K562 (cell line): Measurements from ENCODE around the gene TEAD3. TPM values are rescaled to one million over a fixed set of nuclear protein-coding genes. Genes with fewer than 3 reads are reported as not detected.
A peak's percentile ranks its signal among the peaks of the same experiment; 100 is the strongest.

Experiments used
- CEBPG ChIP-seq, 3 experiments: fragments of 200-800 bp in 1 of 3; sonication (Bioruptor generic) in 1 of 3; sonication (generic) in 1 of 3; formaldehyde crosslinking in 1 of 3; IDR thresholded peaks in 2 of 3; conservative IDR thresholded peaks in 1 of 3; 2 replicates each; pipeline versions ENCODE4 v1.6.1 to v1.8.0; 2016 to 2022; ENCODE audit warnings: missing compliant biosample characterization in 2 of 3, missing genetic modification characterization in 2 of 3, mild to moderate bottlenecking in 1 of 3, missing genetic modification reagents in 1 of 3
- EP400 ChIP-seq: fragments of 450-650 bp; IDR thresholded peaks from 2 replicates; pipeline ENCODE4 v1.6.1; 2017; ENCODE audit warnings: antibody characterized with exemption, mild to moderate bottlenecking, moderate library complexity
- FOXM1 ChIP-seq, 2 experiments: fragments of 450-650 bp in 1 of 2; sonication (generic) in 1 of 2; formaldehyde crosslinking in 1 of 2; IDR thresholded peaks; 2 replicates each; pipeline versions ENCODE4 v1.6.1 to v1.9.0; 2017 to 2022; ENCODE audit warnings: low read depth in 2 of 2, mild to moderate bottlenecking in 2 of 2, missing genetic modification reagents in 1 of 2, moderate library complexity in 1 of 2
- HCFC1 ChIP-seq: IDR thresholded peaks from 2 replicates; pipeline ENCODE4 v1.6.1; 2012; ENCODE audit warnings: low read depth, low read length, improper control_type of control experiment
- KAT7 ChIP-seq: sonication (generic); formaldehyde crosslinking; IDR thresholded peaks from 2 replicates; pipeline ENCODE4 v1.8.0; 2022; ENCODE audit warnings: missing genetic modification reagents, mild to moderate bottlenecking, borderline replicate concordance
- MTA3 ChIP-seq: fragments of 450-650 bp; formaldehyde crosslinking; IDR thresholded peaks from 2 replicates; pipeline ENCODE4 v1.6.1; 2017; ENCODE audit warnings: mild to moderate bottlenecking, borderline replicate concordance
- RAD51 ChIP-seq: fragments of 450-650 bp; IDR thresholded peaks from 2 replicates; pipeline ENCODE4 v1.7.1; 2016; ENCODE audit warnings: low read depth, mild to moderate bottlenecking, borderline replicate concordance
- SP1 ChIP-seq: sonication (generic); formaldehyde crosslinking; IDR thresholded peaks from 2 replicates; pipeline ENCODE4 v1.8.1; 2022; ENCODE audit warnings: mild to moderate bottlenecking, missing genetic modification reagents
- SREBF2 ChIP-seq: sonication (generic); formaldehyde crosslinking; IDR thresholded peaks from 2 replicates; pipeline ENCODE4 v1.4.0; 2020; ENCODE audit warnings: mild to moderate bottlenecking, missing genetic modification reagents
- XRCC5 ChIP-seq: fragments of 200-400 bp; formaldehyde crosslinking; IDR thresholded peaks from 2 replicates; pipeline ENCODE4 v1.6.1; 2017; ENCODE audit warnings: low read depth, mild to moderate bottlenecking, low read length
- ZC3H11A ChIP-seq: IDR thresholded peaks from 2 replicates; pipeline ENCODE4 v1.6.1; 2012; ENCODE audit warnings: low read depth, low read length, improper control_type of control experiment
- ZNF12 ChIP-seq: sonication (generic); formaldehyde crosslinking; IDR thresholded peaks from 2 replicates; pipeline ENCODE4 v1.4.0; 2020; ENCODE audit warnings: mild to moderate bottlenecking, missing genetic modification reagents
- ZNF408 ChIP-seq: fragments of 250-450 bp; sonication (Bioruptor Pico); IDR thresholded peaks from 2 replicates; pipeline ENCODE4 v1.4.0; 2020; ENCODE audit warnings: low read depth, mild to moderate bottlenecking, moderate library complexity
- ZNF511 ChIP-seq: sonication (generic); formaldehyde crosslinking; IDR thresholded peaks from 2 replicates; pipeline ENCODE4 v1.8.0; 2022; ENCODE audit warnings: mild to moderate bottlenecking, missing genetic modification reagents
- polyA plus RNA-seq, 8 experiments: library from polyadenylated mRNA; depleted of rRNA in 4 of 8; stranded (reverse) in 5 of 8; unstranded in 3 of 8; fragments of >200 nt; fragmentation: Nextera tagmentation in 2 of 8; fragmentation: Illumina TruSeq in 1 of 8; extraction: Ambion mirVana in 2 of 8; extraction: Trizol in 1 of 8; gene quantifications; 2 replicates each; pipeline versions ENCODE4 v1.2.1 to v1.2.3, GENCODE V29; 2011 to 2014; ENCODE audit warnings: inconsistent platforms in 1 of 8, missing spikeins in 1 of 8
- total RNA-seq, 7 experiments: library from RNA; depleted of rRNA in 6 of 7; stranded (reverse); fragments of >200 nt in 6 of 7; fragmentation: Illumina TruSeq in 2 of 7; extraction: Trizol in 2 of 7; gene quantifications; 2 replicates each; pipeline versions ENCODE4 v1.2.1 to v1.2.3, GENCODE V29; 2011 to 2021; ENCODE audit warnings: low replicate concordance in 1 of 7
- TF ChIP-seq, protein P1 (sequence below): fragments of 200-800 bp; sonication (Bioruptor generic); IDR thresholded peaks from 2 replicates; pipeline ENCODE4 v1.6.1; 2017; ENCODE audit warnings: missing genetic modification characterization, missing compliant biosample characterization
- TF ChIP-seq, protein P2 (sequence below): sonication (generic); formaldehyde crosslinking; IDR thresholded peaks from 2 replicates; pipeline ENCODE4 v1.8.1; 2023; ENCODE audit warnings: mild to moderate bottlenecking, missing genetic modification reagents
- TF ChIP-seq, protein P3 (sequence below): fragments of 450-650 bp; formaldehyde crosslinking; IDR thresholded peaks from 2 replicates; pipeline ENCODE4 v1.4.0; 2022; ENCODE audit warnings: missing genetic modification characterization
- TF ChIP-seq, protein P4 (sequence below), 3 experiments: fragments of 200-800 bp in 1 of 3; sonication (Bioruptor generic) in 1 of 3; sonication (generic) in 1 of 3; formaldehyde crosslinking in 1 of 3; IDR thresholded peaks; 2 replicates each; pipeline versions ENCODE4 v1.6.1 to v1.8.0; 2016 to 2022; ENCODE audit warnings: mild to moderate bottlenecking in 2 of 3, missing compliant biosample characterization in 2 of 3, missing genetic modification characterization in 2 of 3, missing genetic modification reagents in 1 of 3
- TF ChIP-seq, protein P5 (sequence below): fragments of 450-650 bp; IDR thresholded peaks from 2 replicates; pipeline ENCODE4 v1.6.1; 2016; ENCODE audit warnings: low read depth, mild to moderate bottlenecking, moderate library complexity

TEAD3 gene
- total and polyA plus RNA-seq, 9 of the 15 experiments (the other 6 are each of a cell fraction or from before 2014, with no cell fraction given) = 0.63 to 13.2 (median 3.3) TPM

- TF ChIP-seq, protein P1, sequence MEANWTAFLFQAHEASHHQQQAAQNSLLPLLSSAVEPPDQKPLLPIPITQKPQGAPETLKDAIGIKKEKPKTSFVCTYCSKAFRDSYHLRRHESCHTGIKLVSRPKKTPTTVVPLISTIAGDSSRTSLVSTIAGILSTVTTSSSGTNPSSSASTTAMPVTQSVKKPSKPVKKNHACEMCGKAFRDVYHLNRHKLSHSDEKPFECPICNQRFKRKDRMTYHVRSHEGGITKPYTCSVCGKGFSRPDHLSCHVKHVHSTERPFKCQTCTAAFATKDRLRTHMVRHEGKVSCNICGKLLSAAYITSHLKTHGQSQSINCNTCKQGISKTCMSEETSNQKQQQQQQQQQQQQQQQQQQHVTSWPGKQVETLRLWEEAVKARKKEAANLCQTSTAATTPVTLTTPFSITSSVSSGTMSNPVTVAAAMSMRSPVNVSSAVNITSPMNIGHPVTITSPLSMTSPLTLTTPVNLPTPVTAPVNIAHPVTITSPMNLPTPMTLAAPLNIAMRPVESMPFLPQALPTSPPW (CRISPR knock-in tag) = no peak
- TF ChIP-seq MTA3 (no peak), SP1 (peak; percentile 16; the same call in 1 of the 2 replicates), ZNF408 (CRISPR knock-in tag) (no peak), HCFC1 (no peak), RAD51 (peak; percentile 68; the same call in 1 of the 2 replicates), XRCC5 (peak; percentile 50; the same call in 1 of the 2 replicates), ZNF511 (CRISPR knock-in tag) (0 out of 2 replicates have a peak, but pooled peaks have one; percentile 45), KAT7 (CRISPR knock-in tag) (peak; percentile 51), ZNF12 (CRISPR knock-in tag) (no peak; the same call in 1 of the 2 replicates), CEBPG (CRISPR knock-in tag; IDR thresholded peaks at IDR 0.05) (peak; percentile 66), CEBPG (tag; conservative IDR thresholded peaks at IDR 0.05 in 1 of 2, IDR thresholded peaks at IDR 0.05 in 1 of 2) (no peak), SREBF2 (CRISPR knock-in tag) (no peak), ZC3H11A (no peak), FOXM1 (IDR thresholded peaks at IDR 0.05; ENCODE audit: low read depth) (0 out of 2 replicates have a peak, but pooled peaks have one; percentile 14), FOXM1 (CRISPR knock-in tag; IDR thresholded peaks at IDR 0.05; ENCODE audit: low read depth) (0 out of 2 replicates have a peak, but pooled peaks have one; percentile 83), EP400 (peak; percentile 79)
- TF ChIP-seq, protein P2, sequence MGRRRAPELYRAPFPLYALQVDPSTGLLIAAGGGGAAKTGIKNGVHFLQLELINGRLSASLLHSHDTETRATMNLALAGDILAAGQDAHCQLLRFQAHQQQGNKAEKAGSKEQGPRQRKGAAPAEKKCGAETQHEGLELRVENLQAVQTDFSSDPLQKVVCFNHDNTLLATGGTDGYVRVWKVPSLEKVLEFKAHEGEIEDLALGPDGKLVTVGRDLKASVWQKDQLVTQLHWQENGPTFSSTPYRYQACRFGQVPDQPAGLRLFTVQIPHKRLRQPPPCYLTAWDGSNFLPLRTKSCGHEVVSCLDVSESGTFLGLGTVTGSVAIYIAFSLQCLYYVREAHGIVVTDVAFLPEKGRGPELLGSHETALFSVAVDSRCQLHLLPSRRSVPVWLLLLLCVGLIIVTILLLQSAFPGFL (CRISPR knock-in tag) = no peak
- TF ChIP-seq, protein P3, sequence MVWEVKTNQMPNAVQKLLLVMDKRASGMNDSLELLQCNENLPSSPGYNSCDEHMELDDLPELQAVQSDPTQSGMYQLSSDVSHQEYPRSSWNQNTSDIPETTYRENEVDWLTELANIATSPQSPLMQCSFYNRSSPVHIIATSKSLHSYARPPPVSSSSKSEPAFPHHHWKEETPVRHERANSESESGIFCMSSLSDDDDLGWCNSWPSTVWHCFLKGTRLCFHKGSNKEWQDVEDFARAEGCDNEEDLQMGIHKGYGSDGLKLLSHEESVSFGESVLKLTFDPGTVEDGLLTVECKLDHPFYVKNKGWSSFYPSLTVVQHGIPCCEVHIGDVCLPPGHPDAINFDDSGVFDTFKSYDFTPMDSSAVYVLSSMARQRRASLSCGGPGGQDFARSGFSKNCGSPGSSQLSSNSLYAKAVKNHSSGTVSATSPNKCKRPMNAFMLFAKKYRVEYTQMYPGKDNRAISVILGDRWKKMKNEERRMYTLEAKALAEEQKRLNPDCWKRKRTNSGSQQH (CRISPR knock-in tag) = no peak
- TF ChIP-seq, protein P4, sequence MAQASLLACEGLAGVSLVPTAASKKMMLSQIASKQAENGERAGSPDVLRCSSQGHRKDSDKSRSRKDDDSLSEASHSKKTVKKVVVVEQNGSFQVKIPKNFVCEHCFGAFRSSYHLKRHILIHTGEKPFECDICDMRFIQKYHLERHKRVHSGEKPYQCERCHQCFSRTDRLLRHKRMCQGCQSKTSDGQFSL (CRISPR knock-in tag; IDR thresholded peaks at IDR 0.05) = no peak; the same call in 1 of the 2 replicates
- TF ChIP-seq, protein P4 (tag; IDR thresholded peaks at IDR 0.05) = no peak
- TF ChIP-seq, protein P5, sequence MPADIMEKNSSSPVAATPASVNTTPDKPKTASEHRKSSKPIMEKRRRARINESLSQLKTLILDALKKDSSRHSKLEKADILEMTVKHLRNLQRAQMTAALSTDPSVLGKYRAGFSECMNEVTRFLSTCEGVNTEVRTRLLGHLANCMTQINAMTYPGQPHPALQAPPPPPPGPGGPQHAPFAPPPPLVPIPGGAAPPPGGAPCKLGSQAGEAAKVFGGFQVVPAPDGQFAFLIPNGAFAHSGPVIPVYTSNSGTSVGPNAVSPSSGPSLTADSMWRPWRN = no peak
Measured at GRCh38 chr6:35498422-35499067, 1.7 kb upstream of the TEAD3 start (continued).
